HCT116 (cell line): ENCODE measurements around the gene SNED1. TPM values are rescaled to one million over a fixed set of nuclear protein-coding genes. Genes with fewer than 3 reads are reported as not detected.

Source experiments
- ATAC-seq: fragments of 200-7000 bp; cut with Tn5 transposase; 2 replicates; pipeline ENCODE4 v1.9.1; 2020; ENCODE audit warnings: mild to moderate bottlenecking, moderate library complexity
- BruUV-seq: library from RNA; stranded (reverse); fragments of 400-500 nt; replicated peaks from 2 replicates; lab custom pipeline; 2021; lab: Mats Ljungman, UMichigan
- CTCF ChIA-PET: fragments of 300-600 bp; sonication (Branson Sonifier 250); formaldehyde crosslinking; loops from one replicate; lab custom pipeline; 2021; ENCODE audit warnings: antibody characterized with exemption; lab: Charles Lee
- POLR2A ChIA-PET: fragments of 300-600, 350-600 bp; sonication (Branson Sonifier 250); formaldehyde crosslinking; loops from one replicate; lab custom pipeline; 2021; ENCODE audit warnings: antibody characterized with exemption; lab: Charles Lee
- RAD21 ChIA-PET, 2 experiments: fragments of 300-600 bp; sonication (Branson Sonifier 250); formaldehyde crosslinking; loops; one replicate each; lab custom pipeline; 2023; ENCODE audit warnings: low total read pairs in 2 of 2; ENCODE audit not compliant: uncharacterized antibody in 2 of 2, unreplicated experiment in 2 of 2, low non-redundant PET in 1 of 2; lab: Charles Lee
- DNase-seq: peaks from one replicate; pipeline ENCODE4 v3.0.0-alpha.2; 2010; ENCODE audit warnings: low read depth, low spot score
- H2AFZ ChIP-seq: fragments of 200-600 bp; shearing (Covaris generic), sonication (generic); 2 replicates; pipeline ENCODE4 v1.6.1; 2017; ENCODE audit warnings: low read depth, mixed run types, mixed read lengths, antibody characterized with exemption, low read length; ENCODE audit not compliant: poor library complexity, severe bottlenecking
- H3K27ac ChIP-seq: 2 replicates; pipeline ENCODE4 v1.5.1; 2012; ENCODE audit warnings: low read depth, low read length
- H3K27me3 ChIP-seq: fragments of 200-600 bp; sonication (generic); 2 replicates; pipeline ENCODE4 v1.6.1; 2016; ENCODE audit warnings: mixed run types, low read length, mixed read lengths; ENCODE audit not compliant: insufficient read depth
- H3K36me3 ChIP-seq, 2 experiments: fragments of 200-500 bp in 1 of 2; fragments of 200-600 bp in 1 of 2; sonication (Bioruptor generic) in 1 of 2; sonication (generic) in 1 of 2; 2 replicates each; pipeline versions ENCODE4 v1.5.1 to v1.6.1; 2014 to 2016; ENCODE audit warnings: low read length in 2 of 2, inconsistent platforms in 1 of 2, mixed read lengths in 1 of 2, mixed run types in 1 of 2; ENCODE audit not compliant: insufficient read depth in 2 of 2, control insufficient read depth in 1 of 2
- H3K4me1 ChIP-seq, 2 experiments: fragments of 200-600 bp in 1 of 2; sonication (generic) in 1 of 2; 2 replicates each; pipeline versions ENCODE4 v1.5.1 to v1.6.1; 2012 to 2017; ENCODE audit warnings: low read length in 2 of 2, inconsistent platforms in 1 of 2, mild to moderate bottlenecking in 1 of 2, mixed read lengths in 1 of 2, mixed run types in 1 of 2, moderate library complexity in 1 of 2; ENCODE audit not compliant: insufficient read depth in 2 of 2, control insufficient read depth in 1 of 2
- H3K4me2 ChIP-seq: fragments of 200-600 bp; sonication (generic); 2 replicates; pipeline ENCODE4 v1.6.1; 2017; ENCODE audit warnings: mixed run types, low read length, mixed read lengths
- H3K4me3 ChIP-seq, 2 experiments: fragments of 200-600 bp in 1 of 2; sonication (generic) in 1 of 2; replicated peaks in 1 of 2; 2 replicates each; pipeline ENCODE4 v1.5.1; 2011 to 2016; ENCODE audit warnings: low read length in 2 of 2, control low read depth in 1 of 2, low read depth in 1 of 2, mild to moderate bottlenecking in 1 of 2, mixed read lengths in 1 of 2, mixed run types in 1 of 2
- H3K79me2 ChIP-seq: fragments of 200-600 bp; sonication (generic); 2 replicates; pipeline ENCODE4 v1.6.1; 2017; ENCODE audit warnings: mild to moderate bottlenecking, mixed run types, low read length, moderate library complexity, mixed read lengths; ENCODE audit not compliant: insufficient read depth
- H3K9ac ChIP-seq: fragments of 200-600 bp; sonication (generic); 2 replicates; pipeline ENCODE4 v1.6.1; 2016; ENCODE audit warnings: low read length, mixed read lengths
- H3K9me2 ChIP-seq: fragments of 200-600 bp; sonication (generic), shearing (Covaris generic); 2 replicates; pipeline ENCODE4 v1.6.1; 2017; ENCODE audit warnings: mixed run types, mild to moderate bottlenecking, moderate library complexity; ENCODE audit not compliant: insufficient read depth
- H3K9me3 ChIP-seq, 2 experiments: fragments of 200-500 bp in 1 of 2; fragments of 200-600 bp in 1 of 2; sonication (Bioruptor generic) in 1 of 2; sonication (generic) in 1 of 2; 2 replicates each; pipeline ENCODE4 v1.6.1; 2014 to 2017; ENCODE audit warnings: low read length in 2 of 2, mixed read lengths in 2 of 2, inconsistent platforms in 1 of 2, low read depth in 1 of 2, mild to moderate bottlenecking in 1 of 2, mixed run types in 1 of 2, moderate library complexity in 1 of 2; ENCODE audit not compliant: control insufficient read depth in 1 of 2, insufficient read depth in 1 of 2
- H4K20me1 ChIP-seq: fragments of 200-600 bp; sonication (generic), shearing (Covaris generic); 2 replicates; pipeline ENCODE4 v1.6.1; 2017; ENCODE audit warnings: mixed run types, mild to moderate bottlenecking, moderate library complexity; ENCODE audit not compliant: insufficient read depth
- EZH2 ChIP-seq: fragments of 200-600 bp; sonication (generic); IDR thresholded peaks from 2 replicates; pipeline ENCODE4 v1.6.1; 2017; ENCODE audit warnings: antibody characterized with exemption, mixed run types
- EZH2phosphoT487 ChIP-seq: fragments of 200-600 bp; IDR thresholded peaks from 2 replicates; pipeline ENCODE4 v1.6.1; 2018; ENCODE audit warnings: antibody characterized with exemption, borderline replicate concordance
- FOSL1 ChIP-seq: IDR thresholded peaks from 2 replicates; pipeline ENCODE4 v1.6.1; 2012; ENCODE audit warnings: low read depth
- YY1 ChIP-seq: IDR thresholded peaks from 2 replicates; pipeline ENCODE4 v1.6.1; 2011; ENCODE audit warnings: low read length, low read depth, moderate library complexity, mild to moderate bottlenecking; ENCODE audit not compliant: insufficient replicate concordance; ENCODE audit errors: extremely low read depth
- intact Hi-C: fragments of 100-400 bp; cut with micrococcal nuclease; formaldehyde crosslinking; loops from 2 replicates; pipeline ENCODE4 v1.10.0; 2022
- total RNA-seq: library from RNA; stranded (reverse); gene quantifications from one replicate; pipeline ENCODE4 v1.2.1, GENCODE V29; 2021; ENCODE audit not compliant: unreplicated experiment

Gene SNED1
- total RNA-seq, 1 experiment from 2014 or later = 9.6 TPM

DNA sequence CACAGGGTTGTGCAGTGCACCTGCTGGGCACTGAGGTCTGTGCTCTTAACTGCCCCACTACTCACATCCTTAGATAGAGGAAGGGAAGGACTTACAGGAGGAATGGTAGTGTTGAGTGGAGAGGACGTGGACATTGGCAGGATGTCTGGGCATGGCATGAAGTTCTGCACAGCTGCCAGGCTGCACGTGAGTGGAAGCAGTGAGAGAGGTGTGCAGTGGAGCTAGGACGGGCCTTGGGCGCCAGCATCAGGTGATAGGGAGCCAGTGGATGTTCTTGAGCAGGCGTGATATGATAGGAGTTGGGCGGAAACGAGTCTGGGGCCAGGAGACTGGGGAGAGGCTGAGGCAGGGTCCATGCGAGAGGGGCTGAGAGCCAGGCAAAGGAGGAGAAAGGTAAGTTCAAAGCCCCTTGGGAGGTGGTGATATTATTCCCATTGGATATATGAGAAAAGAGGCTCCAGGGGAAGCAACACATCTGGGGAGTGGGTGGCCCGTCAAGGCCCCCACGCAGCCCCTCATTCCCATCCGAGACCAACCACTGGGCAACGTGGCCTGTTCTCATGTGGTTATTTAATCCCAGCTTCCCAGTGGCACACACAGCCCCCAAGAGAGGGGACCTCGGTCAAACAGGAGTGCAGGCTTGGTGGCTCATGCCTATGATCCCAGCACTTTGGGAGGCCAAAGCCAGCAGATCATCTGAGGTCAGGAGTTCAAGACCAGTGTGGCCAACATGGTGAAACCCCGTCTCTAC, 45.7 kb upstream of the SNED1 start (continued):
- no peak for TF ChIP-seq YY1

DNA sequence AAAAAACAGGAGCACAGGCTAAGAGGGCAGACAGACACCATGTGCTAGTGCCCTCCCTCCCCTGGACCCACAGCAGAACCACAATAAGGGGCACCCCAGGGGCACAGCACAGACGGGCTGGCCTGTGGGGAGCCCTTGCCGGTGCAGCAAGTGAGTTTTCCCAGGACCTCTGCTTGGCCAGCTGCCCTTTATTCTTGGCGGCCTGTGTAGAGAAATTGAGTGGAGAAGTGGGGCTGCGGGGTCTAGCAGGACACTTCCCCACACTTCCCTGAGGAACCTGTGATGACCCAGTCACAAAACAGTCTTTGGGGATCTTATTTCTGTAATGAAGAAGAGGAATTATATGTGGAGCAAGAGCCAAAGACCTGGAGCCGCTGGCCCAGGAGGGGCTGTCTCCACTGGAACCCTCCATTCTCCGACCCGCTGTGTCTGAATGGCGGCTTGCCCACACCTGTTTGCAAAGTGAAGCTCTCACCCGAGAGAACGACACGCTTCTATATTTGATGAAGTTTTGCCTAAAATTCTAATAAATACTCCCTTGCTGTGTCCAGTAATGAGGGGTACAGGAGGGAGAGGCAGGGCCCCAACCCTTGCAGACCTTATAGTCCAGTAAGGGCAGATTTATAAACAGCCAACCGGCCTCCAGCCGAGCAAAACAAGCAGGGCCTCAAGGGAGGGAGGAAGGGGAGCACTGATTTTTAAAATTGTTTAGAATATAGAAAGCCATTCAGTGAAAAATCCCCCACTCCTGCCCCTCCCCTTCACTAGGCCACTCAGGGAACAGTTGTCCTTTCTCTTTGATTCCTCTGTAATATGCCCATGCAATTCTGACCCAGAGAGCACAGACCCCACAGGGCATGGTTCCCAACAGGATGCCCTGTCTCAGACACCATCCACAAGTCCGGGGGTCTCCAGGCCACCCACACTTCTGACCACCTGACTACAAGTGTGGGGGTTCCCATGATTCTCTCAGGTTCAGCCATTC, 44.7 kb upstream of the SNED1 start:
- Histone ChIP-seq H3K9ac (no peak overlapping the region), H4K20me1 (no peaks in the 10 kb centered on the region), H3K9me2 (no peaks in the 10 kb centered on the region), H3K9me3 (no peaks in the 10 kb centered on the region), H2AFZ (no peak overlapping the region), H3K36me3 (no peaks in the 10 kb centered on the region), H3K4me3 (no peak overlapping the region), H3K79me2 (no peaks in the 10 kb centered on the region), H3K27me3 (peaks cover 10% of the 10 kb centered on the region), H3K4me1 (no peaks in the 10 kb centered on the region), H3K27ac (no peak overlapping the region), H3K4me2 (no peak overlapping the region)
- BruUV-seq = no TSS peak
- ChIA-PET CTCF (no interaction called here), RAD21 (no interaction called here), POLR2A (no interaction called here)
- DNase-seq (no peak), ATAC-seq (no peak)
- TF ChIP-seq FOSL1 = no peak
- no peak for TF ChIP-seq EZH2
- no peak for TF ChIP-seq EZH2phosphoT487
- intact Hi-C loops = no loop called here
